H1 (cell line): ENCODE results near the gene ANKH. TPM values are rescaled to one million over a fixed set of nuclear protein-coding genes. Genes with fewer than 3 reads are reported as not detected.

Experiments used
- ASH2L ChIP-seq: fragments of 200-600, 300-600 bp; sonication (generic); IDR thresholded peaks from one replicate; pipeline ENCODE4 v1.7.1; 2017; ENCODE audit warnings: low read length
- CBX8 ChIP-seq: fragments of 300-800, 300-1000 bp; sonication (generic); IDR thresholded peaks from 2 replicates; pipeline ENCODE4 v1.7.1; 2016; ENCODE audit warnings: low read depth, low read length, borderline replicate concordance
- CHD7 ChIP-seq: fragments of 300-600 bp; sonication (generic); IDR thresholded peaks from 2 replicates; pipeline ENCODE4 v1.7.1; 2012; ENCODE audit warnings: low read length, moderate library complexity, mild to moderate bottlenecking, inconsistent platforms; ENCODE audit not compliant: insufficient replicate concordance
- EZH2 ChIP-seq: fragments of 200-600 bp; sonication (generic); IDR thresholded peaks from 2 replicates; pipeline ENCODE4 v1.7.1; 2012; ENCODE audit warnings: low read depth, mild to moderate bottlenecking, moderate library complexity, low read length, inconsistent platforms; ENCODE audit not compliant: severe bottlenecking
- GTF2F1 ChIP-seq: IDR thresholded peaks from 2 replicates; pipeline ENCODE4 v1.6.1; 2012; ENCODE audit warnings: low read depth, low read length, improper control_type of control experiment, borderline replicate concordance
- KDM4A ChIP-seq: IDR thresholded peaks from one replicate; pipeline ENCODE4 v1.7.1; 2012; ENCODE audit warnings: low read depth, mild to moderate bottlenecking, moderate library complexity, low read length, inconsistent platforms; ENCODE audit not compliant: severe bottlenecking
- SIN3A ChIP-seq, 2 experiments: IDR thresholded peaks in 1 of 2; conservative IDR thresholded peaks in 1 of 2; 2 replicates each; pipeline ENCODE4 v1.6.1; 2011 to 2012; ENCODE audit warnings: low read length in 2 of 2, improper control_type of control experiment in 1 of 2, low read depth in 1 of 2, mild to moderate bottlenecking in 1 of 2
- SRF ChIP-seq: IDR thresholded peaks from 2 replicates; pipeline ENCODE4 v1.6.1; 2011; ENCODE audit warnings: mild to moderate bottlenecking, low read depth, low read length, moderate library complexity
- TBP ChIP-seq: IDR thresholded peaks from 2 replicates; pipeline ENCODE4 v1.6.1; 2011; ENCODE audit warnings: low read depth, low read length, improper control_type of control experiment
- polyA plus RNA-seq, 7 experiments: library from polyadenylated mRNA; depleted of rRNA in 3 of 7; stranded (reverse) in 5 of 7; unstranded in 2 of 7; fragments of >200 nt in 5 of 7; fragments of 200-250 nt in 2 of 7; gene quantifications; 1 replicate in 5 of 7; 2 replicates in 1 of 7; 4 replicates in 1 of 7; pipeline versions ENCODE4 v1.2.1 to v1.2.3, GENCODE V29; 2011 to 2013; ENCODE audit warnings: missing spikeins in 2 of 7, mixed read lengths in 2 of 7
- total RNA-seq: library from RNA; stranded (reverse); fragmentation: NEBNext Ultra II Directional; extraction: Animal tissue kit (Norgen Biotek cat#: 25700); gene quantifications from 2 replicates; pipeline ENCODE4 v1.2.1, GENCODE V29; 2021

Gene ANKH
- total and polyA plus RNA-seq, 2 of the 8 experiments (the other 6 are each of a cell fraction or from before 2014, with no cell fraction given) = 5.3 to 13.0 TPM

- no peak for TF ChIP-seq CHD7
- peak in 1 of 2 experiments; percentile 58; a peak in 1 of 4 replicates for TF ChIP-seq SIN3A (conservative IDR thresholded peaks at IDR 0.05 in 1 of 2, IDR thresholded peaks at IDR 0.05 in 1 of 2; ENCODE audit: low read depth in 1 of 2, low read length in 2 of 2)
- TF ChIP-seq ASH2L = peak; percentile 64
- TF ChIP-seq TBP = peak; percentile 42; the same call in 1 of the 2 replicates
- TF ChIP-seq GTF2F1 = no peak
- TF ChIP-seq EZH2 = peak; percentile 51
- peak; percentile 87 for TF ChIP-seq KDM4A
- no peak for TF ChIP-seq SRF
- TF ChIP-seq CBX8 = no peak
These were observed 207.1 kb downstream of the ANKH start, which contains the start of gene OTULIN (continued) for GRCh38 chr5:14664270-14665100.
